ENCODE measurements around the gene TRDMT1.

TRDMT1 gene

DNA sequence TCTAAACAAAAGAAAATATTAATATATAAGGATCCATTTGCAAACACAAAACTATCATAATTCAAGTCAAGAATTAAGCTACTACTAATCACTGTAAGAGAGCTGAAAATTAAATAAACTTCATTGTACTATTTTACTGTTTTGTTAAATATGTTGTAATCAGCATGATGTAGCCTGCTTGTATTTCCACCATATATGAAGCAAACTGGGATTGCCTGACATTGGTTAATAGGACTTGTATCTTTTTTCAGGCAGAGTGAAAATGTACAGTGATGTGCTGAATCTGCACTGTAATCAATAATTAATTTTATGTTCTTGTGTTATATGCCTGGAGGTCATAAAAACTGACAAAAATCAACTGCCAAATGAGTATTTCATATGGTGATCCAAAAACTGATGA, 25.4 kb downstream of the TRDMT1 start:
- DNase-seq (ENCODE audit: low read depth in 2 of 2), result no peak

DNA sequence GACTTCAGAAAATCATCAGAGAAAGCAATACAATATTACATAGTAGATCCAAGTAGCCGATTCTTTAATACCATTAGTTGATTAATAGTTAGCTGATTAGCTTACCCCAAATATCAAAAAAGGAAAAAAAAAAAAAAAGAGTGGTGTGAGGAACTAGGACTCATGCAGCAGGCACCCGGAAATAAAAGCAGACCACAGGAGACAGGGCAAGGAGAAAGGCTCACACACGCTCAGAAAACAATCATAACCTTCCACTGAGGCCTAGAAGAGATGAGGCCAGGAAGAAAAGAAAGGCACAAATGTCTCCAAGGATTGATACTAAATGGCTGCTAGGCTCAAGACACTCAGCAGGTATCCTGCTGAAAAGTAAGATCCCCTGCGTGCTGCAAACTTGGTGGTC, 25.9 kb downstream of the TRDMT1 start:
- DNase-seq (ENCODE audit: low read depth in 2 of 2), result no peak

DNA sequence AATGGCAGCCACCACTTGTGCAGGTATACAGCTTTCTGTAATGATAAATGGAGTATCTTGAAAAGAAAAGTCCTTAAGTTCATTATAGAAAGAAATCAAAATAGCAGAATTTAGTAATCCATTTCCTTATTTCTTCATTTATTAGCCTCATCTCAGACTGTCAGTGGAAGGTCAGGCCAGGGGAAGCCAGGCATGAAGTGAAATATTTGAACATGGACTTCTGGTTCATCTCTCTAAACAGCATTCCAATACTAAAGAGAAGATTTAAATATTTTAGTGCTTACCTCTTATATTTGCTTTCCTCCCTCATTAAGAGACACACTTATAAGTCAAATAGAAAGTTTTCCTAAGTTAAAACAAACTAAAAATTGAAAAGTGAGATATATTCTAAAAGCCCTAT, 26.8 kb downstream of the TRDMT1 start:
- no peak for DNase-seq (ENCODE audit: low read depth in 2 of 2)

DNA sequence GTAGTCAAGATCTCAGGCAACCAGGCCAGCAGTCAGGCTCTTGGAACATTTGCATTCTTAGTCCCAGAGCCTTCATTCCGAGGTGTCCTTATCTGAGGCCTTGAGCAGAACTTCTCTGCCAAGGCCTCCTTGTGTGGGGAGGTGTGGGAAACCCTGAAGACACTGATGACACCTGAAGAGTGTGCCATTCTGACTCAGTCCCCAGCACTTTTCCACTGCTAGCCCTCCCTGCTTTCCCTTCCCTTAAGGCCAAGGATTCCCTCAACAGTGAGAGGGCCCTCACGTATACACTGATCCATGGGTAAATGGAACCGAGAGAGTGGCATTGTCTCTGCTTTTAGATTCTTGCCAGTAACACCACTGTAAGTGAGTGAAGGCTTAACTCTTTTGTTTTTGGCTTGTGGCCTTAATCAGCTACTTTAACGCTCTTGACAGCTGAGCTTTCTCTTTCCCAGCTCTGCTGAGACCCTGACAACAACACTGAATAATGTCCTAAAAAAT, 30.3 kb downstream of the TRDMT1 start:
- no peak for DNase-seq (ENCODE audit: low read depth in 2 of 2)

DNA sequence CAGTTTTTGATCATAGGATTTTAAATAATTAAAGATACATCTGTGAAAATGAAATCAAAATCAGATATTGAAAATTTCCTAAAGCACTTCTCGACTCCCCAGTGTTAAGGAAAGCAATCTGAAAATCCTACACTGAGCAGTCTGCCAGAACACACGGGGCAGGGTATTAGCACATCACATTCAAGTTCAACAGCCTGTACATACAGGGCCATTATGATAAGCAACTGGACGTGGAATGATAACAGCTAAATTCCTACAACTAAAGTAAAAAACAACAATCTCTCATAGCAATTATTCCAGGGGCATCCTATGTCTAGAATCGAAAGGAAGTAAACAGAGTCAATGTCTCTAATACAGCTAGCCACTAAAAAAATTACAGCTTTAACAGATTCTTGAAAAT, 31.7 kb downstream of the TRDMT1 start:
- DNase-seq (ENCODE audit: low read depth in 2 of 2), result no peak

DNA sequence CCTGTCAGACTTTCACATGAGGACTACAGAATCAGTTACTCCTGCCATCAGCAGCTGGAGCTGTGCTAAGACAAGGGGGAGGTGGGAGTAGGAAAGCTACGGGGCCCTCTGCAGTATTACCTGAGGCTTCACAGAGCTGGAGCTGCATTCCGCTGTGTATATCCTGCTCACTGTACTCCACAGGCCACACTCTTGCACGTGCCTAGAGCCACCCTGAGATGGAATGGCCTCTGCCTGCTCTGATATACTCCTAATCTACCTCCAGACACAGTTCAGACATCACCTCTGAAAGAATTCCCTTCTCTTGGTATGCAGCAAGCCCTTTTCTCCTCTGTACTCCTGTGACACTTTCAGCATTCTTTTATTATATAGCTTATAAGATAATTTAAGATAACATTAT, 34.8 kb downstream of the TRDMT1 start:
- DNase-seq (ENCODE audit: low read depth in 2 of 2), result no peak

DNA sequence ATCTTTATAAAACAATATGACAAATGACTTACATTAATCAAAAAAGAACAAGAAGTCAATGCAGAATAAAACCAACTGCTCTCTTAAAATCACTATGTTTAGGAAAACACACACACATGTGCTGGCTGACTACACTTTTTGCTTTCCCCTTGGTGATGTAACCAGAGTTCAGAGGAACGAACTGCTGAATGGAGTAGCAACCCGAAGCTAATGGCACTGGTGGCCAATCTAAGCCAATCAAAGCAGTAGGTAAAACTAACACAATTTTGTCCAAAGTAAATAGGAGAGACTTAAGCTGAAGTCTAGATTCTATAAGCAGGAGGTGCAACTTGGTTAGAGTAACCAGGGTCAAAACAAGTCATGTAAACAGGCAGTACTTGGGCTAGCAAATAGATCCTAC, 38.6 kb downstream of the TRDMT1 start:
- no peak for DNase-seq (ENCODE audit: low read depth in 2 of 2)

DNA sequence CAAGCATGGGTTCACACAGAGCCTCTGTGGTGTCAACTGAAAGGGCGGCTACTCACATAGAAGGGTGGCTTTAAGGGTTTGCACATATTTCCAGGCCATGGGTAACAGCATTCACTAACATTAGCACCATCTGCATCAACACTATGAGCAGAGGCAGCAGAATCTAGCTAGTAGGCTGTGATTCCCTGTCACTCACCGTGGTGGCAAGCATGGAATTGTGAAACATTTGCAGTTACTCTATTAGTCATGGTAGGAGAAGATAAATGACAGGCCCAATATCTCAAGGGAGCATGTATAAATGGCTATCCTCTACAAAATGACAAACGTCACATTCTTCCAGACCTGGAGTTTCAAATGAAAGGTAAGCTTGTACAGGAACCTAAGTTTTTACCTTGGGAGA, 39.7 kb downstream of the TRDMT1 start:
- no peak for DNase-seq (ENCODE audit: low read depth in 2 of 2)

DNA sequence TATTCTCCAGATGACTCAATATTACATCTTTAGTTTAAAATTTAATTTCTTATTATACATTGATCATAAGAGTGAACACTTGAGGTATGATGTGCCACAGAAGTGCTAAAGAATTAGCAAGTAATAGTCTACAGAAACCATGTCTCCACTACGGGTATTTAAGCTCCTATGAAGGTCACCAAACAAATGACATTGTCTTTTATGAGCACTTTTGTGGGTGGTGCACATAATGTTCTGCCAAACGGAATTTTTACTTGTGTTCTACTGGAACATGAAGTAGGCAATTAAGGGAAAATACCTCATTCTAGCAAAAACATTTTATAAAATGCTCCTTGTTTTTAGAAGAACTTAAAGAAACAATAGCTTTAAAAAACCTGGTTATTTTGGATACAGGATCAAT, 44.4 kb downstream of the TRDMT1 start:
- DNase-seq (ENCODE audit: low read depth in 2 of 2), result no peak

DNA sequence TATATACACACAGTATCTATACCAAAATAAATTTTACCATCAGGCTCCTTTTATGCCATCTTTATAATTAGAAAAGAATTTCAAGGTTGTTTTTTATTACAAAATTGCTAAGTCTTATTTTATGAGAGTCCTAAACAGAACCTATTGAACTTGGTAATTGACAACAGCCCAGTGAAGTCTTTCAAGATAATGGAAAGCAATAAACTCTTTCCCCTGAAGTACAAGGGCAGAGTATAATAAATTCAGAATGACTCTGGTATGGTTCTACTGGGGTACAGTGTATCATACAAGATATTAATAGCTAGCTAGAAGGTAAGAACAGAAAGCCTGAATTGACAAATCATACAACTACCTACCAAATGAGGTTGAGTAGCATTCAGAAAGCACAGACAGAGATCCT, 45.6 kb downstream of the TRDMT1 start:
- no peak for DNase-seq (ENCODE audit: low read depth in 2 of 2)

DNA sequence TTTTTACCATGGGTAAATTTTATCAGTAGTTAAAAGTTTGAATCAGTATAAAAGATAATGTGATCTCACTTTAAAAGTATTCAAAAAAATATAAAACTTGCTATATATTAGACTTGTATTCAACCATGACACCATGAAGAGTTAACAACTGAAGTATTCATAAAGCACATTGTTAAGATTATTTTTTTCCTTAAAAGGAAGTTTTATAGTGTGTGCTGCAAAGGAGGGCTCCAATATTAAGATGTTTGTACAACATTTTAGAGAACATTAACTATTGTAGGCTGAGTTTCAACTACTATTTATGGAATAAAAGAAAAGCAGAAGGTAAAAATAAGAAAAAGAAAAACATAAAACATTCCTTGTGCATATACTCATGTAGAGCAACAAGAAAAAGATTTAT, 47.4 kb downstream of the TRDMT1 start:
- DNase-seq (ENCODE audit: low read depth in 2 of 2), result no peak

DNA sequence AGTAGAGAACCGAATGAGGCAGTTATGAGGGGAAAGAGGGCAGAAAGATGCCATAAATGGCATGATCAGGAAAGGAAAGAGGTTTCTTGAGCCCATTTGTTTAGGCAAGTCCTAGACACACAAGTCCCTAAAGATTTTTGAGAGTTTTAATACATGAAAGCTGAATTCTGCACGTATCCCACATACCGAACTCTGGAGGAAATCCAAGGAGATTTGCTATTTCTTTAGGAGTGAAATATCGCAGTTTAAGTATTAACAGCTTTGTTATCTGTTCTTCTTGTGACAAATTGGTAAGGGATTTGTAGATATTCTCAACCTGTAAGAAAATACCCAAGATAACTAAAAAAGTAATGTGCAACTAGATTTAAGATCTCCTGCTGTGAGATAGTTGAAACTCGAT, 48.2 kb downstream of the TRDMT1 start:
- no peak for DNase-seq (ENCODE audit: low read depth in 2 of 2)

DNA sequence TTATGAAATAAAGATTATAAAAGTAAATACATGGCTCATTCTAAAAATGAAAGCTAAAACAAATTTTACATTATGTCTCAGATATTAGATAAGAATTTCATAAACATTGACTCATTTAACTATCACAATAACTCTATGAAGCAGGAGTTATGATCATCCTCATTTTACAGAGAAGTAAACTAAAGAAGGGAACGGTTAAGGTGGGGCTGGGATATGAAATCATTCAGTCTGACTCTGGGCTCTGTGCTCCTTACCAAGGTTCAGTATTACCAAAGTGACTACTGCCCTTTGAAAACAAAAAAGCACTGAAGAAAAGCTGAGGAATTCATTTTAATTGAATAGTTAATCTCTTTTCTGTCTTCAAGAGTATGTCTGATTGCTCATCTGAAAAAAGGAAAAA, 49.8 kb downstream of the TRDMT1 start:
- no peak for DNase-seq (ENCODE audit: low read depth in 2 of 2)

DNA sequence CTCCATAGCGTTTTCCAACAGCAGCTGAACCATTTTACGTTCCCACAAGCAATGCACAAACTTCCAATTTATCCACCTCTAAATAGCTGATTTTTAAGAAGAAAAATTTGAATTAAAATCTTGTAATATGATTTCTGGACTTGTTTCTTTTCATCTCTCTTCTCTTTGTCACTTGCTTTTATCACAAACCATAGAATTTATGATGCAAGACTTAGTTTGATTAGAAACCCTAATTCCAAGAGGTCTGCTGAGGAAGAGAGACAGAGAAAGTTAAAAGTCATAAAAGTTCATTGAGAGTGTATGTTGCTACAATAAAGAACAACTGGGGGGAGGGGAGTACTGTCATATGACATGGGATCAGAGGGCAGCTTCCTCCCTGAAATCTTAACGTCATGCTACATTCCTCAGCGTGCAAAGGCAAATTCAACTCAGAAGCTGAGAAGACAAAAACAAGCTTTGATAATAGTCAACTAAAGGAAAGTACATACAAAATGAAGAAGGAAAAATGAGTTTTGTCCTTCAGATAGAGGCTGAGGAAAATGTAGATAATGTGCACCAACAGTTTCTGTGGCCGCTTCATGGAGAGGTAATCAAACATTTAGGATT, 53.5 kb downstream of the TRDMT1 start:
- no peak for DNase-seq (ENCODE audit: low read depth in 2 of 2)

DNA sequence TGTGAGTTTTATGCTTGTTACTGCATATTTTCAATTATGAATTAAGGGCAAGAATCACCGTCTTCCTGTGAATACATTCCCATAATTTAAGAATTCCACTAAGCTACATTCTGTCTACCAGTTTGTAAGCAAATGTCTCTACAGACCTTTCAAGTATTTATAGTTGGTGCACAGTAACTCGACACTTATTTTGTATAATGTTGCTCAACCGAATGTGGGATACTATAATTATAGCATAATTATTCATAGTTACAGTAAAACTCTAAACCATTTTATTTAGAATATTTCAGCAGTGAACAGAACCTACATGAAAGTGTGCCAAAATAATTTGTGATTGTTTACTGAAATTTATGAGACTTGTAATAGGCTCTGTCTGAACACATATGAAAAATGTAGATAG, 54.6 kb downstream of the TRDMT1 start:
- peak in 1 of 2 experiments; percentile 57 for DNase-seq (ENCODE audit: low read depth in 2 of 2)

DNA sequence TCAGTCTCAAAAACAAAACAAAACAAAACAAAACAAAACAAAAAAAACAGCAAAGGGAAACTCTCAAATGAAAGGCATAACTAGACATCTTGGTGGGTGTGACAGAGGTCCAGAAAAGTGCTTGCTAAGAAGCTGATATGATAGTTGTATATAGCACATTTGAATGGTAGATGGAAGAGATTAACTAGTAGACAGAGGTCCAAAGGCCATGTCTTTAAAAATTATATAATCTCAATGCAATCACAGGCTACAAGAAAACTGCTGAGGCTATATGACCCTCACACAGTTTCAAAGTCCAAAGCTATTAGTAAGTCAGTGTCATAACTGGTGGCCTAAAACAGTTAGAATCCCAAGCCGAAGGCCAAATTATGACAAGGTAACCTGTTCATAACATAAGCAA, 56.2 kb downstream of the TRDMT1 start:
- no peak for DNase-seq (ENCODE audit: low read depth in 2 of 2)

DNA sequence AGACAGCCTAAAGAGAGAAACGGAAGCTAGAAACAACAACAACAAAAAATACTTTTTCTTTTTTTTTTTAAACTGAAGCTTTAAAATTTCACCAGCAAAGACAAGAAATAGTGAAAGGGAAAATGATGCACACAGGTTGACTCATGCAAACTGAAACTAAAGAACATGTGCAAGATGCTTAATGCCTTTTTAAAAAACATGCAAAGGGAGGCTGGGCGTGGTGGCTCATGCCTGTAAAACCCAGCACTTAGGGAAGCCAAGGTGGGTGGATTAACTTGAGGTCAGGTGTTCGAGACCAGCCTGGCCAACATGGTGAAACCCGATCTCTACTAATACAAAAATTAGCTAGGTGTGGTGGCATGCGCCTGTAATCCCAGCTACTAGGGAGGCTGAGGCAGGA, 56.7 kb downstream of the TRDMT1 start:
- DNase-seq (ENCODE audit: low read depth in 2 of 2), result no peak

DNA sequence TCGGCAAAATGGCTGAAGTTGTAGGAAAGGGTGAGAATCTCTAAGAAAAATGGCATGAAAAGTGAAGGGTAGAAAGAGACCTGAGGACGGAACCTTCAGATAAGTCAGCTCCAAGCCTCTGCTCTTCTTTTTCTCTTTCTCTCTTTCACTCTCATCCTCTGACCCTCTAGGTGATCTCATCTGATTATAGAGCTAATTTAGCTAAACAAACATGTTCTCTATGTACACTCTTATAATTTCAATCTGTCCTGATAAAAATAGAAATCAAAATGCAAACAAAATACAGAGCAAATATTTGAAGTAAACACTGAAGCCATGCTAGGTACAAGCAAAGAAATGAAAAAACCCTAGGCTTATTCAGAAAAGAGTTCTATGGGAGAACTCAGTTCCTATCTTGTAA, 57.4 kb downstream of the TRDMT1 start:
- no peak for DNase-seq (ENCODE audit: low read depth in 2 of 2)

DNA sequence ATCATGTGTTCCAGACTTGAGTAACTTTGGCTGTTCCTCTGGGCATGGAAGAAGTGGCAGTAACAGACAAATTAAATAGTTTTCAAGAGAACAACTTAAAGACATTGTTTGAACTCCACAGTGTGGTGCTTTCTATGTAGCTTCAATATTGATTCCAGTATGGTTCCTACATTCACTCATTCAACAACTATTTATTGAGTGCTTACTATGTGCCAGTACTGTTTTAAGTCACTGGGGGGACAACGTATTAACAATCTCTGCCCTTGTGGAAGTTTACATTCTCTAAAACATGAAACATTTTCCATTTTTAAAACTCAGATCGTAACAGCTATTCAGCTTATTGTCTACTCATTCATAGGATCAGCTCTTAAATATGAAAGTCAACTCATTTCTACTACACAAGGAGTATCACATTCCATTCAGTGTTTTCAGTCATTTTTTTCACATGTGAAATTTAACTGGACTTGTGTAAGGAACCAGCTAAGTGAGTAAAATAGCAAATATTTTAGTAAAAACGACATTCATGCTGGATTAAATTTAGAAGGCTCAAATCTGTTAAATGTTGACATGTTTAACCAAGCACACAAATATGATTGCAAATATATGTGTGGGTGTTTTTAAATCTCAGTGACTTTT, 58.3 kb downstream of the TRDMT1 start:
- DNase-seq (ENCODE audit: low read depth in 2 of 2), result no peak

DNA sequence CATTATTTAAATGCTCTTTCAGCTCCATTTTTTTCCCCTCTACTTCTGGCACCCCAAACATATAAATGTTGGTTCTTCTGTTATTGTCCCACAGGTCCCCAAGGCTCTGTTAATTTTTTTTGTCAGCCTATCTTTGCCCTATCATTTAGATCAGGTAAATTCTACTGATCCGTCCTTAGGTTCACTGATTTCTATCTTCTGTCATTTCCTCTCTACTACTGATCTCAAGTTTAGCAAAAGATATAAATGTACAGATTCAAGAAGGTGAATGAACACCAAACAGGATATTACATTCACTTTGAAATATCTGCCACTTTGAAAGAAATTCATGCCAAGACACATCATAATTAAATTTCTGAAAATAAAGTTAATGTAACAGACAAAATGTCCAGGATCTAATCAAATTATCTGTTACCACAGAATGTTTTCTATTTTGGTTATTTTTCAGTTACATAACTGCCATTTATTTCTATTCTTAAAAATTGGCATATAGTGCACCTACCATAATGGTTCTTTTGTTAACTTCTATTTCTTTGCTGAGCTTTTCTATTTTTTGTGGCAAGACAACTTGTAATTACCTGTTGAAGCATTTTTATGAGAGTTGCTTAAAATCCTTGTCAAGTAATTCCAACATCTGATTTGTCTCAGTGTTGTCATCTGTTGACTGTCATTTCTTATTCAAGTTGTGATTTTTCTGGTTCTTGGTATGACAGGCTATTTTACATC, 59.8 kb downstream of the TRDMT1 start:
- no peak for DNase-seq (ENCODE audit: low read depth in 2 of 2)

DNA sequence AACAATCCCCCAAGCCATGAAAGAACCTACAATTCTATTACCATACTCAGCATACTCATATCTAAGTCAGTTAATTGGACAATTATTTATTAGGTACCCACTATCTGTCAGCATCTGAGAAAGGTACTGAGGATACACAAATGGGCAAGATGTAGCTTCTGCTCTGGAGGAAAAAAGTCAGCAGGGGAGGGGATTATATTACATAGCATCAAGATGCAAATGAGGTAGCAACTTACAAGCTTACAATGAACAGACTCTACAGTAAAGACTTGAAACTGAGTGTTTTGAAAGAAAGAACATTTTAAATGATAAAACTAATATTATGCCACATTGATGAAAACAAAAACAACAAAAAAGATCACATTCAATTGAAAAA, 61.1 kb downstream of the TRDMT1 start:
- no peak for DNase-seq (ENCODE audit: low read depth in 2 of 2)

DNA sequence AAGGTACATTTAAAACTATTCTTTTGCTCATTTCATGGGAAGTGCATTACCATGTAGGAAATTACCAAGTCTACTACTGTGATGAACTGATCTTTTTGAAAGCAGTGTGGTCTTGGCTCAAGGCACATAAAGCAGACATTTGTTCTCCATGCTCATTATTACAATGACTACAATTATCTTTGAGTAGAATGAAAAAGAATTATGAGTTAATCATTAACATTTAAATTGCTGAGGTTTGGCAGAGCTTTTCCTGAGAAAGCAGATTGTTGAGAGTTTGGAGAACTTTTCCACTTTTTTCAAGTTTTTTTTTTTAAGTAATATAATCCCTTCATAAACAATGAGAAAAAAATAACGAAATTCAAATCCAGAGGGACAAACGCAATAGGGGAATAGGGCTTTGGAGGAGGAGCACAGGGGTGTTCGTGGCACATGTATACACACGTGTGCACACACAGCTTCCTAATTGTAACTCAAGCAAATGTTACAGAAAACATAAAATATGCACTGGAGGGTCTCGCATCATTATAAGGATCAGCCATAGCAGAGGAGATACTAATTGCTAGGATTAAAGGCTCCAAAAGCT, 62.9 kb downstream of the TRDMT1 start:
- no peak for DNase-seq (ENCODE audit: low read depth in 2 of 2)

DNA sequence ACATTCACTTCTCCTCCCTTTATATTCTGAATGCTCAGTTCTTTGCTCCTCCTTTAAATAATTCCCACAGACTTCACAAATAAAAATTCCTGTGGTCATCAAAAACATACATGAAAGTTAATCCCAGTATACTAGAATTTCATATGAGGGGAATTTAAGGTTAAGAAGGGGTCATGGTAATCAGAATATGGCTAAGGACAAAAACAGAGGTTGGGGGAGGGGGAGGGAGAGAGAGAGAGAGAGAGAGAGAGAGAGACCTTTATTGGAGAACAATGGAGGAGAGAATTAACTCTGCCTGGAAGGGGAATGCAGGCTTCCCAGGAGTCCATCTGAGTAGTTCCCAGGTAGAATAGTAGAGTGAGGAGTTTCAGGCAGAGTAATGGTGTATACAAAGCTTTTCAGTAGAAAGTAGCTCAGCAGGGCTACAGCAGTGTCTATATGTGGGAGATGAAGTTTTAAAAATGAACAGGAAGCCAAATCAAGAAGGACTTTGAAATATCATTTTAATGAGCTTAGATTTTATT, 66.7 kb downstream of the TRDMT1 start:
- no peak for DNase-seq (ENCODE audit: low read depth in 2 of 2)
